A673 (cell line): ENCODE measurements around the gene PDGFD. TPM values are rescaled to one million over a fixed set of nuclear protein-coding genes. Genes with fewer than 3 reads are reported as not detected.

Experiments used
- BruUV-seq: library from RNA; stranded (reverse); fragments of 400-500 nt; replicated peaks from 2 replicates; lab custom pipeline; 2021; lab: Mats Ljungman, UMichigan
- CTCF ChIA-PET: fragments of 300-600 bp; sonication (Branson Sonifier 250); formaldehyde crosslinking; loops from one replicate; lab custom pipeline; 2022; ENCODE audit warnings: antibody characterized with exemption; lab: Charles Lee
- POLR2A ChIA-PET: fragments of 300-600 bp; sonication (Branson Sonifier 250); formaldehyde crosslinking; loops from one replicate; lab custom pipeline; 2022; ENCODE audit warnings: antibody characterized with exemption; ENCODE audit not compliant: low non-redundant PET; lab: Charles Lee
- DNase-seq: peaks from one replicate; pipeline ENCODE4 v3.0.0-alpha.2; 2015; ENCODE audit warnings: low spot score
- H3K27ac ChIP-seq: fragments of 200-600 bp; sonication (generic); 2 replicates; pipeline ENCODE4 v1.5.1; 2016; ENCODE audit warnings: mixed run types, low read depth, mild to moderate bottlenecking, mixed read lengths, antibody characterized with exemption, low read length; ENCODE audit not compliant: poor library complexity, severe bottlenecking
- H3K27me3 ChIP-seq: fragments of 200-600 bp; sonication (generic); replicated peaks from 2 replicates; pipeline ENCODE4 v1.6.1; 2017; ENCODE audit warnings: mixed run types, low read depth, mild to moderate bottlenecking, mixed read lengths, antibody characterized with exemption, low read length; ENCODE audit not compliant: insufficient read depth, poor library complexity
- H3K36me3 ChIP-seq: fragments of 200-600 bp; sonication (generic); 2 replicates; pipeline ENCODE4 v1.6.1; 2016; ENCODE audit warnings: mixed run types, mild to moderate bottlenecking, mixed read lengths, antibody characterized with exemption, low read length; ENCODE audit not compliant: insufficient read depth, poor library complexity, severe bottlenecking
- H3K4me1 ChIP-seq: fragments of 200-600 bp; sonication (generic); 2 replicates; pipeline ENCODE4 v1.6.1; 2017; ENCODE audit warnings: mixed run types, mild to moderate bottlenecking, mixed read lengths, antibody characterized with exemption, low read length; ENCODE audit not compliant: insufficient read depth, poor library complexity, severe bottlenecking
- H3K4me3 ChIP-seq: fragments of 200-600 bp; sonication (generic); 2 replicates; pipeline ENCODE4 v1.5.1; 2016; ENCODE audit warnings: low read depth, mixed run types, mild to moderate bottlenecking, mixed read lengths, low read length; ENCODE audit not compliant: poor library complexity, severe bottlenecking
- H3K9me3 ChIP-seq: fragments of 200-600 bp; sonication (generic); 2 replicates; pipeline ENCODE4 v1.6.1; 2016; ENCODE audit warnings: mixed run types, low read depth, mild to moderate bottlenecking, mixed read lengths, antibody characterized with exemption, low read length; ENCODE audit not compliant: poor library complexity, severe bottlenecking
- EZH2 ChIP-seq: fragments of 200-600 bp; sonication (generic); IDR thresholded peaks from 2 replicates; pipeline ENCODE4 v1.6.1; 2017; ENCODE audit warnings: borderline replicate concordance, low read depth, mild to moderate bottlenecking, mixed read lengths, antibody characterized with exemption, low read length; ENCODE audit not compliant: poor library complexity, severe bottlenecking
- intact Hi-C: fragments of 100-400 bp; cut with micrococcal nuclease; formaldehyde crosslinking; loops from one replicate; pipeline ENCODE4 v1.10.0; 2022; ENCODE audit not compliant: unreplicated experiment
- total RNA-seq: library from RNA; stranded (reverse); gene quantifications from 2 replicates; pipeline ENCODE4 v1.2.3, GENCODE V29; 2021
- TF ChIP-seq, protein P1 (sequence below): fragments of 300-800, 200-600 bp; sonication (generic); conservative IDR thresholded peaks from 2 replicates; pipeline ENCODE4 v1.5.1; 2017; ENCODE audit warnings: low read depth, mild to moderate bottlenecking, antibody characterized with exemption, low read length, moderate library complexity, mixed read lengths

The PDGFD gene
- total RNA-seq, 1 experiment from 2014 or later, result 6.1 TPM

DNA sequence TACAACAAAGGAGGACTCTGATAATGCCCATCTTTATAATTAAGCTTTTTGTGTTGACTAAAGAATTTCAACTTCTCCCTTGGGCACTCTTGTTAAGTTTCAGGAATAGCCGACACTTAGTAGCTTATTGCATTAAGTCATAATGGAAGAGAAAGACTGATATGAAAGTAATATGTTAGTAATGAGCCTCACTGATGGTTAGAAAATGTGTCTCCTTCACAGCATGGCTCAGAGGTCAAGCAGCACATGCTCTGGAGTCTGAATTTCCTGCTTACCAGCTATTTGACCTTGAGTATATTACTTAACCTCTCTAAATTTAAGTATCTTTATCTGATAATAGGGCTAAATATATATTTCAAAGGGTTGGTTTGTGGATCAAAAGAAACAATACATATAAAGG, 39.0 kb downstream of the PDGFD start:
- POLR2A ChIA-PET, result no interaction called here
- TF ChIP-seq, protein P1, sequence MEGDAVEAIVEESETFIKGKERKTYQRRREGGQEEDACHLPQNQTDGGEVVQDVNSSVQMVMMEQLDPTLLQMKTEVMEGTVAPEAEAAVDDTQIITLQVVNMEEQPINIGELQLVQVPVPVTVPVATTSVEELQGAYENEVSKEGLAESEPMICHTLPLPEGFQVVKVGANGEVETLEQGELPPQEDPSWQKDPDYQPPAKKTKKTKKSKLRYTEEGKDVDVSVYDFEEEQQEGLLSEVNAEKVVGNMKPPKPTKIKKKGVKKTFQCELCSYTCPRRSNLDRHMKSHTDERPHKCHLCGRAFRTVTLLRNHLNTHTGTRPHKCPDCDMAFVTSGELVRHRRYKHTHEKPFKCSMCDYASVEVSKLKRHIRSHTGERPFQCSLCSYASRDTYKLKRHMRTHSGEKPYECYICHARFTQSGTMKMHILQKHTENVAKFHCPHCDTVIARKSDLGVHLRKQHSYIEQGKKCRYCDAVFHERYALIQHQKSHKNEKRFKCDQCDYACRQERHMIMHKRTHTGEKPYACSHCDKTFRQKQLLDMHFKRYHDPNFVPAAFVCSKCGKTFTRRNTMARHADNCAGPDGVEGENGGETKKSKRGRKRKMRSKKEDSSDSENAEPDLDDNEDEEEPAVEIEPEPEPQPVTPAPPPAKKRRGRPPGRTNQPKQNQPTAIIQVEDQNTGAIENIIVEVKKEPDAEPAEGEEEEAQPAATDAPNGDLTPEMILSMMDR, result no peak
- no peak for TF ChIP-seq EZH2
- H3K36me3 ChIP-seq, result no peaks in the 10 kb centered on the region
- H3K4me3 ChIP-seq, result no peak overlapping the region
- no peak for DNase-seq
- no peak overlapping the region for H3K27ac ChIP-seq
- intact Hi-C loops, result no loop called here
- no TSS peak for BruUV-seq
- no peaks in the 10 kb centered on the region for H3K27me3 ChIP-seq
- CTCF ChIA-PET, result no interaction called here
- H3K9me3 ChIP-seq, result no peaks in the 10 kb centered on the region
- peaks cover 31% of the 10 kb centered on the region for H3K4me1 ChIP-seq

DNA sequence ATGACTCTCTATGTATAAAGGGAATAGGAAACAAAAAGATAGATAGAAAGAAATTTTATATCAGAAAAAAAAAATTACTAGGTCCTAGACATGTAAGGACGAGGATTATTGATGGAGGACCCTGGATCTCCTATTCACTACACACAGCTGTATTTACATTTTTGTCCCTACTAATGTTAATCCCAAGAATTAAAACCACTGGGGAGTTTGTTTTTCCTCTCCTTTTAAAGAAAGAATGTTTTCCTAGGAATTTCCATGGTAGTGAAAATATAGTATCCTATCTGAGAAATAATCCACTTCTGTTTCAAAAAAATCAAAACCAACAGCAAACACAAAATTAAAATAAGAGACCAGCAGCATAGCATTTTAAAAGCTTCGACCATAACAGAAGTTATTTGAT, 41.1 kb downstream of the PDGFD start:
- BruUV-seq, result no TSS peak
- ChIA-PET CTCF (no interaction called here), POLR2A (no interaction called here)
- Histone ChIP-seq H3K27ac (no peak overlapping the region), H3K9me3 (no peaks in the 10 kb centered on the region), H3K4me3 (no peak overlapping the region), H3K36me3 (no peaks in the 10 kb centered on the region), H3K27me3 (no peaks in the 10 kb centered on the region), H3K4me1 (peaks cover 31% of the 10 kb centered on the region)
- no peak for TF ChIP-seq EZH2
- TF ChIP-seq, protein P1, result no peak
- intact Hi-C loops, result no loop called here
- DNase-seq, result no peak

DNA sequence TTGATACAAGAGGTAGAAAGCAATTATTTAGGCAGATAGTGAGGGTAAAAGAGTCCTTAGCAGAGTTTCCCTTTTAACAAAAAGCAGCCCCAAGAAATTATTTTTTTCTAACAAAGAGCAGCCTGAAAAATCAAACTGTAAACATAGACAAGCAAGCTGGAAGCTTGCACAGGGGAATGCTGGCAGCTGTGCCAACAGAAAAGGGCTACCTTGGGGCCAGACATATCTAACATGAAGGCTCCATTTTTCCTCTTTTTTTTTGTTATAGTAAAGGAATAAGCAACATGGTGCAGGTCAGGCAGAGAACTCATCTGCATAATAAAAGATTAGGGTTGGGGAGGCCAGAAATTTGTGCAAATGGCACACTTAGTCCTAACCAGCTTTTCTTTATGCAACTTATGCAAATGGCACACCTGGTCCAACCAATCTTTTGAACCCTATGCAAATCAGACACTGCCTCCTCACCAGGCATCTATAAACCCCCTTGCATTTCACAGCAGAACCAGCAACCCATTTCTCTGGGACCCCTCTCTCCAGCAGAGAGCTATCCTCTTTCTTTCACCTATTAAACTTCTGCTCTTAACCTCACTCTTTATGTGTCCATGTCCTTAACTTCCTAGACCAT, 41.8 kb downstream of the PDGFD start:
- intact Hi-C loops, result no loop called here
- no peak for TF ChIP-seq EZH2
- TF ChIP-seq, protein P1, result no peak
- peaks cover 31% of the 10 kb centered on the region for H3K4me1 ChIP-seq
- DNase-seq, result no peak
- H3K27me3 ChIP-seq, result no peaks in the 10 kb centered on the region
- no peaks in the 10 kb centered on the region for H3K36me3 ChIP-seq
- ChIA-PET POLR2A (no interaction called here), CTCF (no interaction called here)
- no peak overlapping the region for H3K27ac ChIP-seq
- no TSS peak for BruUV-seq
- no peaks in the 10 kb centered on the region for H3K9me3 ChIP-seq
- H3K4me3 ChIP-seq, result no peak overlapping the region
